ENCODE measurements around the gene GATB.

The GATB gene

DNA sequence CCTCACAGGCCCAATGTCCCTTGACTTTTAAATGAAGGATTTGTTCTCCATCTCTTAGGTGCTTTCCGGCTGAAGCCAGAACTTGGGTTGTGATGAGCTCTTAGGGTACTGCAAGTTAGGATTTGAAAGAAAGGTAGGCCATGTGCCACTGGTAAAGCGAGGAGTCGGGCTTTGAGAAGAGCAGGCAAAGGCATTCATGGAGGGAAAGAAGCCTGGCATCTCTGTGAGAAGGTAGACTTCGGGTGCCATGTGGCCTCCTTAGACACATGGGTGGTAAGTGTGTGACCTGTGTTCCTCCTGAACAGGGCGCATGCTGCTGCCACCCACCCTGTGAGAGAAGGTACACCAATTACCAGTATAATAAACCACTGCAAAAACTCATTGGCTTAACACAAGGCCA, 102.9 kb downstream of the GATB start:
- Histone ChIP-seq H3K27ac (ENCODE audit: low read depth, low read length, poor library complexity, severe bottlenecking) (no peak overlapping the region), H3K9me3 (ENCODE audit: low read length) (no peaks in the 10 kb centered on the region), H3K27me3 (ENCODE audit: insufficient read depth, low read length) (no peaks in the 10 kb centered on the region), H4K20me1 (ENCODE audit: insufficient read depth, low read length) (no peaks in the 10 kb centered on the region), H3K36me3 (ENCODE audit: insufficient read depth, low read length) (no peaks in the 10 kb centered on the region), H3K4me1 (ENCODE audit: insufficient read depth, low read length, severe bottlenecking) (no peaks in the 10 kb centered on the region), H3K4me3 (ENCODE audit: low read depth, low read length, poor library complexity, severe bottlenecking) (no peak overlapping the region), H3K4me2 (ENCODE audit: low read length) (no peak overlapping the region), H3K9ac (ENCODE audit: low read length) (no peak overlapping the region), H3K9me2 (ENCODE audit: low read depth, low read length) (no peaks in the 10 kb centered on the region), H3K79me2 (ENCODE audit: insufficient read depth, low read length) (no peaks in the 10 kb centered on the region), H2AFZ (ENCODE audit: low read length) (no peak overlapping the region), H3F3A (ENCODE audit: insufficient read depth, low read length) (no peaks in the 10 kb centered on the region)
- TF ChIP-seq, protein P1, sequence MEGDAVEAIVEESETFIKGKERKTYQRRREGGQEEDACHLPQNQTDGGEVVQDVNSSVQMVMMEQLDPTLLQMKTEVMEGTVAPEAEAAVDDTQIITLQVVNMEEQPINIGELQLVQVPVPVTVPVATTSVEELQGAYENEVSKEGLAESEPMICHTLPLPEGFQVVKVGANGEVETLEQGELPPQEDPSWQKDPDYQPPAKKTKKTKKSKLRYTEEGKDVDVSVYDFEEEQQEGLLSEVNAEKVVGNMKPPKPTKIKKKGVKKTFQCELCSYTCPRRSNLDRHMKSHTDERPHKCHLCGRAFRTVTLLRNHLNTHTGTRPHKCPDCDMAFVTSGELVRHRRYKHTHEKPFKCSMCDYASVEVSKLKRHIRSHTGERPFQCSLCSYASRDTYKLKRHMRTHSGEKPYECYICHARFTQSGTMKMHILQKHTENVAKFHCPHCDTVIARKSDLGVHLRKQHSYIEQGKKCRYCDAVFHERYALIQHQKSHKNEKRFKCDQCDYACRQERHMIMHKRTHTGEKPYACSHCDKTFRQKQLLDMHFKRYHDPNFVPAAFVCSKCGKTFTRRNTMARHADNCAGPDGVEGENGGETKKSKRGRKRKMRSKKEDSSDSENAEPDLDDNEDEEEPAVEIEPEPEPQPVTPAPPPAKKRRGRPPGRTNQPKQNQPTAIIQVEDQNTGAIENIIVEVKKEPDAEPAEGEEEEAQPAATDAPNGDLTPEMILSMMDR (IDR thresholded peaks at IDR 0.05; ENCODE audit: low read length) = no peak
- TF ChIP-seq EZH2 (IDR thresholded peaks at IDR 0.05; ENCODE audit: borderline replicate concordance, low read length) = no peak

DNA sequence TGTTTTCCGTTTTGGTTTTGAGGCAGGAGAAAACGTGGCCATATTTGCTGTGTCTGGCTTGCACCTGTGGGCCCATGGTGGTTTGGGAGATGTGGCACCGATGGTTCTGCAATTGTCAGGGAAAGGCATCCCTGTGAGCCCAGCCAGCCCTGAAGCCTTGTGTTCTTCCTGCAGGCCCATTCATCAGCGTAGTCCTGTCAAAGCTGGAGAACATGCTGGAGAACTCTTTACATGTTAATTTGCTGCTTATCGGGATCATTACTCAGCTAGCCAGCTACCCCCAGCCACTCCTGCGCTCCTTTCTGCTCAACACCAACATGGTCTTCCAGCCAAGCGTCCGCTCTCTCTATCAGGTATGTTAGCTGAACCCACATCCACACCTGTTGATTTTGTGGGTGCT, 104.7 kb downstream of the GATB start:
- Histone ChIP-seq H3K79me2 (ENCODE audit: insufficient read depth, low read length) (no peaks in the 10 kb centered on the region), H3K4me3 (ENCODE audit: low read depth, low read length, poor library complexity, severe bottlenecking) (no peak overlapping the region), H3K9ac (ENCODE audit: low read length) (no peak overlapping the region), H3K4me2 (ENCODE audit: low read length) (no peak overlapping the region), H4K20me1 (ENCODE audit: insufficient read depth, low read length) (no peaks in the 10 kb centered on the region), H3K9me2 (ENCODE audit: low read depth, low read length) (no peaks in the 10 kb centered on the region), H3K27me3 (ENCODE audit: insufficient read depth, low read length) (no peaks in the 10 kb centered on the region), H3F3A (ENCODE audit: insufficient read depth, low read length) (no peaks in the 10 kb centered on the region), H3K36me3 (ENCODE audit: insufficient read depth, low read length) (no peaks in the 10 kb centered on the region), H3K9me3 (ENCODE audit: low read length) (no peaks in the 10 kb centered on the region), H3K27ac (ENCODE audit: low read depth, low read length, poor library complexity, severe bottlenecking) (no peak overlapping the region), H2AFZ (ENCODE audit: low read length) (no peak overlapping the region), H3K4me1 (ENCODE audit: insufficient read depth, low read length, severe bottlenecking) (no peaks in the 10 kb centered on the region)
- TF ChIP-seq, protein P1 (IDR thresholded peaks at IDR 0.05; ENCODE audit: low read length) = no peak
- no peak for TF ChIP-seq EZH2 (IDR thresholded peaks at IDR 0.05; ENCODE audit: borderline replicate concordance, low read length)

DNA sequence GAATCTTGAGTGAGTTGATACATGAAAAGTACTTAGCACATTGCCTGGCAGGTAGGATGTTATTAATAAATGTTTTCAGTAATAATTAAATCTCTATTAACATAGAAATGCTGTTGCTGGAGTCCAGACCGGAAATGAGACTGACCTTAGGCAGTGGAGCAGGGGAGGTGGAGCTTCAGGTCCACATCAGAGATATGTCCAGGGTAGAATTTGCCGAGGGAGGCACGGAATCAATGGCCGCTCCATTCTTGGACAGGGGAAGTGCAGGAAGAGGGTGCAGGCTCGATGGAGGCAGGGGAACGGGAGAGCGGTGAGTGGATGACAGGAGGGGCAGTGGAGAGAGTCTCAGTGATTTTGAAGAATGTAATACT, 107.3 kb downstream of the GATB start:
- H3K27ac ChIP-seq (ENCODE audit: low read depth, low read length, poor library complexity, severe bottlenecking) = no peak overlapping the region
- H4K20me1 ChIP-seq (ENCODE audit: insufficient read depth, low read length) = no peaks in the 10 kb centered on the region
- no peaks in the 10 kb centered on the region for H3K36me3 ChIP-seq (ENCODE audit: insufficient read depth, low read length)
- no peak overlapping the region for H3K4me3 ChIP-seq (ENCODE audit: low read depth, low read length, poor library complexity, severe bottlenecking)
- H3K4me2 ChIP-seq (ENCODE audit: low read length) = no peak overlapping the region
- H2AFZ ChIP-seq (ENCODE audit: low read length) = no peak overlapping the region
- no peaks in the 10 kb centered on the region for H3F3A ChIP-seq (ENCODE audit: insufficient read depth, low read length)
- H3K4me1 ChIP-seq (ENCODE audit: insufficient read depth, low read length, severe bottlenecking) = no peaks in the 10 kb centered on the region
- no peaks in the 10 kb centered on the region for H3K79me2 ChIP-seq (ENCODE audit: insufficient read depth, low read length)
- TF ChIP-seq, protein P1 (IDR thresholded peaks at IDR 0.05; ENCODE audit: low read length) = no peak
- no peak for TF ChIP-seq EZH2 (IDR thresholded peaks at IDR 0.05; ENCODE audit: borderline replicate concordance, low read length)
- H3K9me2 ChIP-seq (ENCODE audit: low read depth, low read length) = no peaks in the 10 kb centered on the region
- no peaks in the 10 kb centered on the region for H3K9me3 ChIP-seq (ENCODE audit: low read length)
- no peak overlapping the region for H3K9ac ChIP-seq (ENCODE audit: low read length)
- H3K27me3 ChIP-seq (ENCODE audit: insufficient read depth, low read length) = no peaks in the 10 kb centered on the region
